GM12878 (cell line): ENCODE data around the gene PPP1R12A. TPM values are rescaled to one million over a fixed set of nuclear protein-coding genes. Genes with fewer than 3 reads are reported as not detected.

Experiments used
- ATAC-seq: fragments of 200-7000 bp; cut with Tn5 transposase; 3 replicates; pipeline ENCODE4 v1.9.1; 2020; ENCODE audit warnings: mild to moderate bottlenecking, moderate library complexity
- BruUV-seq: library from RNA; stranded (reverse); fragments of 400-500 nt; replicated peaks from 2 replicates; lab custom pipeline; 2021; lab: Mats Ljungman, UMichigan
- CTCF ChIA-PET: fragments of 300-600 bp; sonication (Branson Sonifier 250); formaldehyde crosslinking; extraction: SDS; loops from one replicate; lab custom pipeline; 2021; ENCODE audit warnings: inconsistent platforms; lab: Yijun Ruan, JAX
- POLR2A ChIA-PET: fragments of 350-600 bp; formaldehyde crosslinking; extraction: SDS; loops from one replicate; lab custom pipeline; 2021; ENCODE audit warnings: inconsistent platforms; lab: Charles Lee
- RAD21 ChIA-PET: fragments of 300-600 bp; sonication (Branson Sonifier 250); formaldehyde crosslinking; loops from one replicate; lab custom pipeline; 2023; ENCODE audit warnings: antibody characterized with exemption; ENCODE audit not compliant: unreplicated experiment; lab: Charles Lee
- SMC1A ChIA-PET: fragments of 300-600 bp; sonication (Branson Sonifier 250); formaldehyde crosslinking; loops from one replicate; lab custom pipeline; 2023; ENCODE audit not compliant: unreplicated experiment, uncharacterized antibody; lab: Charles Lee
- DNase-seq: peaks from one replicate; pipeline ENCODE4 v3.0.0-alpha.2; 2011; ENCODE audit warnings: low read depth, low spot score
- FAIRE-seq: peaks from 3 replicates; lab custom pipeline; 2011; peaks lifted over from hg19 to GRCh38; lab: Jason Lieb, UNC
- H2AFZ ChIP-seq: 2 replicates; pipeline ENCODE4 v1.6.0; 2011; ENCODE audit warnings: low read depth, low read length, control low read depth; ENCODE audit not compliant: control insufficient read depth
- H3K27ac ChIP-seq: 2 replicates; pipeline ENCODE4 v1.5.1; 2011; ENCODE audit warnings: control low read depth; ENCODE audit not compliant: control insufficient read depth, insufficient read depth
- H3K27me3 ChIP-seq, 2 experiments: replicated peaks in 1 of 2; 2 replicates each; pipeline versions ENCODE4 v1.6.0 to v1.6.1; 2011; ENCODE audit warnings: low read length in 1 of 2; ENCODE audit not compliant: control insufficient read depth in 2 of 2, insufficient read depth in 2 of 2
- H3K36me3 ChIP-seq, 2 experiments: 2 replicates each; pipeline ENCODE4 v1.5.1; 2011; ENCODE audit warnings: low read length in 1 of 2; ENCODE audit not compliant: control insufficient read depth in 2 of 2, insufficient read depth in 2 of 2
- H3K4me1 ChIP-seq: 2 replicates; pipeline ENCODE4 v1.6.1; 2011; ENCODE audit warnings: mild to moderate bottlenecking, low read length, moderate library complexity, mixed read lengths; ENCODE audit not compliant: control insufficient read depth, insufficient read depth
- H3K4me2 ChIP-seq: 2 replicates; pipeline ENCODE4 v1.6.0; 2011; ENCODE audit warnings: control low read depth; ENCODE audit not compliant: control insufficient read depth, insufficient read depth
- H3K4me3 ChIP-seq: fragments of 200-600 bp; sonication (generic); 2 replicates; pipeline ENCODE4 v1.5.1; 2016
- H3K79me2 ChIP-seq: 2 replicates; pipeline ENCODE4 v1.6.0; 2011; ENCODE audit warnings: low read length; ENCODE audit not compliant: control insufficient read depth, insufficient read depth
- H3K9ac ChIP-seq: 2 replicates; pipeline ENCODE4 v1.8.0; 2011; ENCODE audit warnings: low read length, control low read depth, mixed read lengths; ENCODE audit not compliant: control insufficient read depth, insufficient read depth
- H3K9me3 ChIP-seq: replicated peaks from 3 replicates; pipeline ENCODE4 v1.5.1; 2011; ENCODE audit warnings: mild to moderate bottlenecking, low read length; ENCODE audit not compliant: control insufficient read depth, insufficient read depth
- H4K20me1 ChIP-seq: 2 replicates; pipeline ENCODE4 v1.6.0; 2011; ENCODE audit not compliant: control insufficient read depth, insufficient read depth
- CHD2 ChIP-seq: IDR thresholded peaks from 2 replicates; pipeline ENCODE4 v1.6.1; 2011; ENCODE audit warnings: low read depth, low read length, improper control_type of control experiment, borderline replicate concordance
- CREB1 ChIP-seq: IDR thresholded peaks from 2 replicates; pipeline ENCODE4 v1.6.1; 2012; ENCODE audit warnings: low read depth, mild to moderate bottlenecking, inconsistent platforms
- IKZF2 ChIP-seq, 2 experiments: fragments of 450-650 bp; IDR thresholded peaks; 2 replicates each; pipeline ENCODE4 v1.6.1; 2017; ENCODE audit warnings: mild to moderate bottlenecking in 2 of 2, moderate library complexity in 2 of 2
- JUNB ChIP-seq: IDR thresholded peaks from 2 replicates; pipeline ENCODE4 v1.6.1; 2016; ENCODE audit warnings: antibody characterized with exemption, mild to moderate bottlenecking
- PML ChIP-seq: IDR thresholded peaks from 2 replicates; pipeline ENCODE4 v1.6.1; 2012; ENCODE audit warnings: low read length, inconsistent platforms
- POLR2AphosphoS2 ChIP-seq: IDR thresholded peaks from 2 replicates; pipeline ENCODE4 v1.6.1; 2011; ENCODE audit warnings: low read depth, mild to moderate bottlenecking, low read length, improper control_type of control experiment, moderate library complexity
- RAD21 ChIP-seq: IDR thresholded peaks from 2 replicates; pipeline ENCODE4 v1.6.1; 2011; ENCODE audit warnings: mild to moderate bottlenecking, low read depth, low read length, moderate library complexity; ENCODE audit not compliant: insufficient read depth
- STAT1 ChIP-seq: fragments of 450-650 bp; conservative IDR thresholded peaks from 2 replicates; pipeline ENCODE4 v1.6.1; 2014; ENCODE audit warnings: antibody characterized with exemption, mild to moderate bottlenecking
- STAT3 ChIP-seq: IDR thresholded peaks from 2 replicates; pipeline ENCODE4 v1.6.1; 2011; ENCODE audit warnings: low read depth, low read length, improper control_type of control experiment
- ZNF217 ChIP-seq: fragments of 450-650 bp; IDR thresholded peaks from 2 replicates; pipeline ENCODE4 v1.6.1; 2017; ENCODE audit warnings: antibody characterized with exemption, mild to moderate bottlenecking
- ZNF274 ChIP-seq: IDR thresholded peaks from one replicate; pipeline ENCODE4 v1.8.0; 2011; ENCODE audit not compliant: insufficient read length, insufficient read depth
- WGBS: methylation state at CpG from one replicate; pipeline ENCODE4 v1.1.6; 2016; ENCODE audit warnings: low lambda C conversion rate; ENCODE audit not compliant: insufficient replicate concordance, insufficient coverage; ENCODE audit errors: missing lambda C conversion rate; 5-methylcytosine and 5-hydroxymethylcytosine counted together
- in situ Hi-C: fragments of 300-500 bp; cut with MboI; formaldehyde crosslinking; loops from 9 replicates; pipeline ENCODE4 v1.14.3; 2018; ENCODE audit warnings: mixed read lengths
- intact Hi-C: fragments of 100-400 bp; cut with micrococcal nuclease; formaldehyde crosslinking; loops from one replicate; pipeline ENCODE4 v1.14.2; 2022; ENCODE audit not compliant: unreplicated experiment
- polyA plus RNA-seq, 11 experiments: library from polyadenylated mRNA; depleted of rRNA in 4 of 11; unstranded in 6 of 11; stranded (reverse) in 5 of 11; fragments of >200 nt; fragmentation: Nextera tagmentation in 4 of 11; fragmentation: Illumina TruSeq in 1 of 11; extraction: Ambion mirVana in 4 of 11; extraction: Trizol in 1 of 11; gene quantifications; 1 replicate in 1 of 11; 2 replicates in 10 of 11; pipeline versions ENCODE4 v1.2.1 to v1.2.3, GENCODE V29; 2011 to 2016; ENCODE audit warnings: inconsistent platforms in 2 of 11, missing spikeins in 2 of 11, low read depth in 1 of 11
- total RNA-seq, 4 experiments: library from RNA; depleted of rRNA in 3 of 4; stranded (reverse); fragments of >200 nt in 3 of 4; fragmentation: Illumina TruSeq in 1 of 4; extraction: Trizol in 1 of 4; gene quantifications; 2 replicates each; pipeline versions ENCODE4 v1.2.1 to v1.2.3, GENCODE V29; 2013 to 2021

The PPP1R12A gene
- total and polyA plus RNA-seq, 10 of the 15 experiments (the other 5 are each of a cell fraction or from before 2014, with no cell fraction given), result 22.8 to 134 (median 51.4) TPM

- in situ Hi-C loops, result no loop called here
- Histone ChIP-seq H3K4me1 (no peaks in the 10 kb centered on the region), H3K27ac (no peak overlapping the region), H3K27me3 (no peaks in the 10 kb centered on the region), H3K4me3 (no peak overlapping the region), H4K20me1 (no peaks in the 10 kb centered on the region), H3K4me2 (no peak overlapping the region), H3K36me3 (no peaks in the 10 kb centered on the region; a peak in 2 of 4 replicates), H3K79me2 (peaks cover 66% of the 10 kb centered on the region), H2AFZ (no peak overlapping the region), H3K9ac (no peak overlapping the region), H3K9me3 (no peaks in the 10 kb centered on the region; the same call in 2 of the 3 replicates)
- TF ChIP-seq PML (no peak), CREB1 (no peak), POLR2AphosphoS2 (no peak), STAT3 (no peak), CHD2 (no peak), ZNF217 (no peak), ZNF274 (no peak), IKZF2 (IDR thresholded peaks at IDR 0.05) (no peak), STAT1 (no peak), RAD21 (no peak), JUNB (no peak)
- no peak for DNase-seq
- ChIA-PET RAD21 (no interaction called here), SMC1A (interaction anchor here (1.4 kb wide), 1 partner anchor 12 kb away, joined by 4 read pairs; no protein-coding TSS in a partner anchor), CTCF (no interaction called here), POLR2A (no interaction called here)
- BruUV-seq, result no TSS peak
- FAIRE-seq, result no peak
- no peak for ATAC-seq
- intact Hi-C loops, result no loop called here
- 100% methylated on average over 1 of the region's 1 CpG for WGBS
Measured at GRCh38 chr12:79897617-79898016, 37.3 kb downstream of the PPP1R12A start.
